ENCODE data around the gene EIF4ENIF1.
"Not testable (repeated sequence)": the region's sequence is repeated elsewhere in the genome, so short reads cannot be mapped to it uniquely, and the experiment has no call there.

Gene EIF4ENIF1

DNA sequence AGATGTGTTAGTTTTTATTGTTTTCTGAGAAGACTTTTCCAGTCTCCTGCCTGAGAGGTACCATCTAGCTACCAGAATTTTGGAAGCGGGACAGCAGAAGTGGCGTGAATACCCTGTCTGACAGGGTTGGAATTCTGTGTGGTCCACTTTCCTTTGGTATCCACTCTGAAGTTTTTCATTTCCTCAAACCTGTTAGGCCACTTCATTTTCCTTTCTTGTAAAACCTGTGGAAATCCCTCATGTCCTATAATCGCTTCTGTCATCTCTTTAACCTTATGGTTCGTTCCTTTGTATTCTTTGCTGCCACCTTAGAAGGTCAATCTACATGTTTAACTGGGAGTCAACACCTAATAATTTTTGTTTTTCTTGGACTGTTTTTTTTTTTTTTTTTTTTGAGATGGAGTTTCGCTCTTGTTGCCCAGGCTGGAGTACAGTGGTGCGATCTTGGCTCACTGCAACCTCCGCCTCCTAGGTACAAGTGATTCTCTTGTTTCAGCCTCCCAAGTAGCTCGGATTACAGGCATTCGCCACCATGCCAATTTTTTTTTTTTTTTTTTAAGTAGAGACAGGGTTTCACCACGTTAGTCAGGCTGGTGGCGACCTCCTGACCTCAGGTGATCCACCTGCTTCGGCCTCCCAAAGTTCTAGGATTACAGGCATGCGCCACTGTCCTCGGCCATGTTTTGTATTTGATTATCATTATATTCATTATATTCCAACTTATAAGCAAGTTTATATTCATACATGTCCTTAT, 13.7 kb upstream of the EIF4ENIF1 start:
- Mint-ChIP-seq H3K36me3 (ENCODE audit: low read depth) (peaks cover 37% of the 10 kb centered on the region), H3K9me3 (peaks cover 9% of the 10 kb centered on the region), H3K27me3 (ENCODE audit: low read depth) (no peaks in the 10 kb centered on the region), H3K4me3 (no peak overlapping the region), H3K27ac (no peak overlapping the region), H3K4me1 (ENCODE audit: low read depth) (peaks cover 33% of the 10 kb centered on the region)

DNA sequence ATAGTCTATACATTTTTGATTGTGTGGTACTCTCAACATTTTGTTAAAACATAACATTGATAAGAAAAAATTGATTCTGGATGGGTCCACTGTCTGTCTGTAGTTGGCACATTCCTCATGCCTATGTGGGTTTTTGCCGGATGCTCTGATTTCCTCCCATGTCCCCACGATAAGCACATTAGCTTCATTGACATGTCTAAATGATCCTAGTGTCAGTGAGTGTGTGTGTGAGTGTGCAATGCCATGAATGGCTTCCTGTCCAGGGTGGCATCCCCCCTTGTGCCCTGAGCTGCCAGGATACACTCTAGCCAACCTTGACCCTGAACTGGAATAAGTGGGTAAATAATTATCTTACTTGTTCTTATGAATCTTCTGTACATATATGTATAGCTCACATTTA, 12.1 kb upstream of the EIF4ENIF1 start:
- H3K9me3 Mint-ChIP-seq, result peaks cover 3% of the 10 kb centered on the region
- H3K4me3 Mint-ChIP-seq, result no peak overlapping the region
- H3K27ac Mint-ChIP-seq, result no peak overlapping the region
- H3K4me1 Mint-ChIP-seq (ENCODE audit: low read depth), result peaks cover 37% of the 10 kb centered on the region
- peaks cover 30% of the 10 kb centered on the region for H3K36me3 Mint-ChIP-seq (ENCODE audit: low read depth)
- H3K27me3 Mint-ChIP-seq (ENCODE audit: low read depth), result no peaks in the 10 kb centered on the region

DNA sequence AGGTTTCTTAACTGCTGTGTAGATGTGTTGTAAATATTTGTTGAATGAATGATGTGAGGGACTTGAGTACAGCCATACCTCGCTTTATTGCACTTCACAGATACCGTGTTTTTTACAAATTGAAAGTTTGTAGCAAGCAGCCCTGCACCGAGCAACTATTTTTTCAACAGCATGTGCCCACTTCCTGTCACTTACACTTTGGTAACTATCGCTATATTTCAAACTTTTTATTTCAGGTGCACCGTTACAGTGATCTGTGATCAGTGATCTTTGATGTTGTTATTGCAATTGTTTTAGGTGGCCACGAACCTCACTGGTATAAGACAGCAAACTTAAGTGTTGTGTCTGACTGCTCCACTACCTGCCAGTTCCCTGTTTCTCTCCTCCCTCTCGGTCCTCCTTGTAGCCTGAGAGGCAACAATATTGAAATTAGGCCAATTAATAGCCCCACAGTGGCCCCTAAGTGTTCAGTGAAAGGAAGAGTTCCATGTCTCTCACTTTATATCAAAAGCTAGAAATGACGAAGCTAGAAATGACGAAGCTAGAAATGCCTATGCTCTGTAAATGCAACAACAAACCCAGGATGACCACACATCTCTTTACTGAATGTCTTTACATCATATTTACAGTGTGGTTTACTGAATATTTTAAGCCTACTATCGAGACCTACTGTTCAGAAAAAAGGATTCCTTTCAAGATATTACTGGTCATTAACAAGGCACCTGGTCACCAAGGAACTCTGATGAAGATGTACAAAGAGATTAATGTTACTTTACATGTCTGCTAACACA, 7.7 kb upstream of the EIF4ENIF1 start:
- peaks cover 12% of the 10 kb centered on the region for H3K36me3 Mint-ChIP-seq (ENCODE audit: low read depth)
- H3K27ac Mint-ChIP-seq, result peak overlapping the region; percentile 87
- no peaks in the 10 kb centered on the region for H3K27me3 Mint-ChIP-seq (ENCODE audit: low read depth)

DNA sequence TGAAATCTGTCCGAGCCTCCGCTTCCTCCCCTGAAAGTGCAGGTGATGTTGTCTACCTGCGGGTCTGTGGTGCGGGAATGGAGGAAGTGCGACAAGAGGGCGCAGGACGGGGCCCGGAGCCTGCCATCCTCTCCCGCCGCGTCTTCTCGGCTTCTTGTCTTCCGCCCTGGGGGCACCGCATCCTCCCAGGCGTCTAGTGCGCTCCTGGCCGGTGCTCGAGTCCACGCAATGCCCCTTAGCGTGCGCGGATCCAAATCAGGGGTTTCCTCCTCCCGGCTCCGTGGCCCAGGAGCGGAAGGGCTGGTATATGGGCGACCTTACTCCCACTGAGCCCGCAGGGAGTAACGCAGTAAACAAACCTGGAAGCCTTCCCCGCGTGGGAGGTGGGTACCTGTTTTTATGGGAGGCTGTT, 7.1 kb upstream of the EIF4ENIF1 start:
- Mint-ChIP-seq H3K27me3 (ENCODE audit: low read depth) (no peaks in the 10 kb centered on the region), H3K4me3 (peak overlapping the region; percentile 88), H3K36me3 (ENCODE audit: low read depth) (peaks cover 7% of the 10 kb centered on the region), H3K4me1 (ENCODE audit: low read depth) (peaks cover 33% of the 10 kb centered on the region), H3K27ac (peak overlapping the region; percentile 87), H3K9me3 (no peaks in the 10 kb centered on the region)

More for the DNA sequence above, 7.7 kb upstream of the EIF4ENIF1 start:
- H3K9me3 Mint-ChIP-seq, result no peaks in the 10 kb centered on the region
- H3K4me1 Mint-ChIP-seq (ENCODE audit: low read depth), result peaks cover 32% of the 10 kb centered on the region
- H3K4me3 Mint-ChIP-seq, result peak overlapping the region; percentile 88

DNA sequence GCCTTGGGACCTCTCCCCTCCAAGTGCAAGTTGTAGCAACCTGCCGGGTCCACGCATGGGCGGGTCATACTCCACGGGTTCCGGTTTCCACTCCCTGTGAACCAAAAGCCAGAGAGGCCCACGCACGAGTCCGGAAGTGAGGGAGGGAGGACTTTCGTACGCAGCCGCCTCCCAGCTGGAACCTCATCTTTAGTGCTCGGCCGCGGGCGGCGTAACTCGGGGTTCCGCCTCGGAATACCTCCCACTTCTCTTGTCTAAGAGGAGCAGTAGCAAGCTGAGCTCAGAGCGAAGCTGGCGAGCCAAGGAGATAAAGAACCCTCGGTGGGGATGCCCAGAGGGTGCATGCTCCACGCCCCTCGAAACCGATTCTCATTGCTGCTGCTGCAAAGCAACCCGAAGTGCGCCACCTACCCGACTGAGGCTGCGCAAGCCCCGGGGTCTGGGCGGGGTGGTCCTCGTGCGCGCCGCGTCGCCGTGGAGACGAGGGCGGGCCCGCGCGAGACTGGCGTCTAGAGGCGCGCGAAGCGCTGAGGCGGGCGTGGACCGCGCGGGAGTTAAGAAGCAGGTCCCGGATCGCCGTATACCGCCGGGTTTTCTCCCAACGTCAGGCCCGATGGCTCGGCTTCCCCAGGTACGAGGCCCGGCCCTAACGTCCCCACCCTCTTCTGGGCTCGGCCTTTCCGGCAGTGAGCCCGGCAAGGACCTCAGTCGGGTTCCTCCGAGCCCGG, 6.5 kb upstream of the EIF4ENIF1 start, which contains the start of gene SFI1:
Gene SFI1 (plus strand): TSS at position 530 of the 728 bp plus-strand sequence. CDS start 11,749 bp downstream, outside the sequence.
- no peaks in the 10 kb centered on the region for H3K9me3 Mint-ChIP-seq
- H3K4me1 Mint-ChIP-seq (ENCODE audit: low read depth), result peaks cover 33% of the 10 kb centered on the region
- H3K27me3 Mint-ChIP-seq (ENCODE audit: low read depth), result no peaks in the 10 kb centered on the region
- peaks cover 6% of the 10 kb centered on the region for H3K36me3 Mint-ChIP-seq (ENCODE audit: low read depth)
- H3K27ac Mint-ChIP-seq, result peak within 1 kb of the TSS; percentile 87
- peak within 1 kb of the TSS; percentile 88 for H3K4me3 Mint-ChIP-seq

DNA sequence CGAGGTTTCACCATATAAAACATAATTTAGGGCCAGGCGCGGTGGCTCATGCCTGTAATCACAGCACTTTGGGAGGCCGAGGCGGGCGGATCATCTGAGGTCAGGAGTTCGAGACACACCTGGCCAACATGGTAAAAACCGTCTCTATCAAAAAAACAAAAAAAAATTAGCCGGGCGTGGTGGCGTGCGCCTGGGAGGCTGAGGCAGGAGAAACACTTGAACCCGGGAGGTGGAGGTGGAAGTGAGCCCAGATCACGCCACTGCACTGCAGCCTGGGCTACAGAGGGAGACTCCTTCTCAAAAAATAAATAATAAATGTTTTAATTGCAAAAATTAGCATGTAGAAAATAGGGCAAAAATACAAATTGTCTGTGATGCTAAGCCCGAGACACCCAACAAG, 5.7 kb upstream of the EIF4ENIF1 start:
- H3K27ac Mint-ChIP-seq, result peak overlapping the region; percentile 87
- no peaks in the 10 kb centered on the region for H3K27me3 Mint-ChIP-seq (ENCODE audit: low read depth)
- peak overlapping the region; percentile 88 for H3K4me3 Mint-ChIP-seq
- peaks cover 40% of the 10 kb centered on the region for H3K4me1 Mint-ChIP-seq (ENCODE audit: low read depth)
- peaks cover 6% of the 10 kb centered on the region for H3K36me3 Mint-ChIP-seq (ENCODE audit: low read depth)
- no peaks in the 10 kb centered on the region for H3K9me3 Mint-ChIP-seq

DNA sequence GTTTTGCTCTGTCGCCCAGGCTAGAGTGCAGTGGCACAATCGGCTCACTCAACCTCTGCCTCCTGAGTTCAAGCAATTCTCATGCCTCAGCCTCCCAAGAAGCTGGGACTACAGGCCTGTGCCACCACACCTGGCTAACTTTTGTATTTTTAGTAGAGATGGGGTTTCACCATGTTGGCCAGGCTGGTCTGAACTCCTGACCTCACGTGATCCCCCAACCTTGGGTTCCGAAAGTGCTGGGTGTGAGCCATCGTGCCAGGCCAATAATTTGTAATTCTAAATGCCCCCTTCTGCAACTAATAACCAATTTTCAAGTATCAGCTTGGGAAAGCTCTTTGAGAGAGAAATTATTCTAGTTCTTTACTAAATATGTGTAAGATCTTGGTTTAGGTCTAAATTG, 3.7 kb upstream of the EIF4ENIF1 start:
- H3K27me3 Mint-ChIP-seq (ENCODE audit: low read depth); H3K36me3 Mint-ChIP-seq (ENCODE audit: low read depth); H3K9me3 Mint-ChIP-seq: not testable (repeated sequence)
- Mint-ChIP-seq H3K27ac (peak overlapping the region; percentile 50), H3K4me1 (ENCODE audit: low read depth) (peaks cover 40% of the 10 kb centered on the region), H3K4me3 (peak overlapping the region; percentile 59)

DNA sequence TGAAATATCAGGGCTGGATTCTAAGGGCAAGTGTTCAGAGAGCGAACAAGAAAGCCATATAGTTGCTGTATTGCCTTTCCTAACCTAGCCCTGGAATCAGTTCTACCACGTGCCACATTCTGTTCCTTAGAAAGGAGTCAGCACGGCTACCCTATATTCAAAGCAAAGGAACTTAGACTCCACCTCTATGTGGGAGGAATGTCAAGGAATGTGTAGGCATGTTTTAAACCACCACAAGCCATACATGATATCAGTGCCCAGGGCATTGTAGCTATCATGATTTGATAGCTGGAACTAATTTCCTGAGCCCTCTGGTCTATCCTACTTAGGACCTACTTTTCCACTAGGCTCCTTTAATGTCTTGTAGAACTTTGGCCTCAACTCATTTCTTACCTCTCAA, 2.5 kb upstream of the EIF4ENIF1 start:
- Mint-ChIP-seq H3K4me1 (ENCODE audit: low read depth) (peaks cover 40% of the 10 kb centered on the region), H3K27ac (peak overlapping the region; percentile 73), H3K36me3 (ENCODE audit: low read depth) (peaks cover 6% of the 10 kb centered on the region), H3K27me3 (ENCODE audit: low read depth) (no peaks in the 10 kb centered on the region), H3K9me3 (no peaks in the 10 kb centered on the region), H3K4me3 (peak overlapping the region; percentile 37)

DNA sequence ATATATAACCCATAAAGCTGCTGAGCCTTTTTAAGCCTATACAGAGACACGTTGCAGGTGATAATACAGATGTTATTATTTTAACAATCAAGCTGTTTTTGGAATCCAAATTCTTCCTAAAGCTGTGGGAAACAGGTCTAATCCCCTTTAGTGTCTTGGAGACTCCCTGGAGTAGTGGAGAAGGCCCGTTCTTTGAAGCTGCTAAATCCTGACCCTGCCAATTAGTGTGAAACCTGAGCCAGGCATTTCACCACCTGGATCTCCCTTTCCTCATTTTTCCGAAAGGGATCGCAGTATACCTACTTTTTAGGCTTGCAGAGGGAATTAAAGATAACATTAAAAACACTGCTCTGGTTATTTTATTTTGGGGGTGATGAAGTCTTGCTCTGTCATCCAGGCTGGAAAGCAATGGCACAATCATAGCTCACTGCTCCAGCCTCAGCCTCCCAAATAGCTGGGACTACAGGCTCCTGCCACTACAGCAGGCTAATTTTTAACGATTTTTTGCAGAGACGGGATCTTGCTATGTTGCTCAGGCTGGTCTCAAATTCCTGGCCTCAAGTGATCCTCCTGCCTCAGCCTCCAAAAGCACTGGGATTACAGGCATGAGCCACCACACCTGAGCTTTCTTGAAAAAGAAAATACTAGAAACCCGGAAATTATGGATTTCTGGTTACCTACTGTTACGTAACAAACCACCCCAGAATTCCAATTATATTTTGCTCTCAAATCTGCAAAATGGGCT, 1.7 kb upstream of the EIF4ENIF1 start:
- Mint-ChIP-seq H3K27me3 (ENCODE audit: low read depth) (no peaks in the 10 kb centered on the region), H3K36me3 (ENCODE audit: low read depth) (peaks cover 9% of the 10 kb centered on the region), H3K27ac (peak overlapping the region; percentile 95), H3K4me3 (peak overlapping the region; percentile 89), H3K9me3 (no peaks in the 10 kb centered on the region), H3K4me1 (ENCODE audit: low read depth) (peaks cover 44% of the 10 kb centered on the region)

DNA sequence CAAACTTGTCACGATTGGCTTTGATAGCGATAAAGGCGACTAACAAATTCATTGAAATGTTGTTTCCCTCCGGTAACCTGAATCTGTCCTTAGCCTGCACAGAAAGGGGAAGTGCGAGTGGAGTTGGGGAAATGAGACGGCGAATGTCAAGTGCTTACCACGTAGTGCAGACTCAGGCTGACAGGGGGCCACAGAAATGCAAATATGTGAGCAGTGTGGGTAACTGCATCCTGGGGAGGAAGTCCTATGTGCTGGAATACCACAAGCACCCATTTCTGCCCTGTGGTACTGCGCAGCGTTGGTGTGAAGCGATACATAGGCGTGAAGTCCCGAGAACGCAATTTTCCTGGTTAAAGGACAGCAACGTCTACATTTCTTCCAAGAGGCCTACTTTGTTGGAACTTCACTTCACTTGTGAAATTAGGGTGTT, 869 bp upstream of the EIF4ENIF1 start:
- Mint-ChIP-seq H3K9me3 (no peaks in the 10 kb centered on the region), H3K36me3 (ENCODE audit: low read depth) (peaks cover 9% of the 10 kb centered on the region), H3K4me3 (peak overlapping the region; percentile 89), H3K27ac (peak overlapping the region; percentile 95), H3K4me1 (ENCODE audit: low read depth) (peaks cover 40% of the 10 kb centered on the region), H3K27me3 (ENCODE audit: low read depth) (no peaks in the 10 kb centered on the region)

DNA sequence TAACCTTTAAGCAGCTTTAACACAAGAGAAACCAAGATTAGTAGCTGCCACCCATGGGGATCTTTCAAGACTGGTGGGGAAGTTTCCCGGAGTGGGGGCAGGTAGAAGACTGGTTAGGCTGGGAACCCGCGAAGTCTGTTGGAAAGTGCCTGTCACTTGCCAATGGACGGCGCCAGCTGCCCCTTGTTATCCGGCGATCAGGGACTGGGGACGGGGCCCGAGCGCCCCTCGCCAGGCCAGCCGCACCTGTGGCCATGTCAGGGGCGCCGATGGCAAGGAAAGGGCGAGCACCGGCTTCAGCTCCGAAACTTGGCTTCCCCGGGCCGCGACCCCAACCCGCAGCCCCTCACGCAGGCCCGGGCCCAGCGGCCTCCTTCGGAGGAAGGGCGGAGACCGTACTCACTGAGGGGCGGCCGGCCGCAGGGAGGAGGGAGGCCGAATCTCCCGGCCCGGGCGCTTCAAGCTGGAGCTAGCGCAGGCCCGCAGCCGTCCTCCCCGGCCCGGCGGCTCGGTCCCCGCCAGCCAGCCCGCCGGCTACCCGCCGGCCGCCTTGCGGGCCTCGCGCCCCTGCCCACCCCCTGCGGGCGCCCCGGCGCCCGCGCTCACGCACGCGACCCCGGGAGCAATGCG, 539 bp downstream of the EIF4ENIF1 start:
- peak overlapping the region; percentile 71 for H3K27ac Mint-ChIP-seq
- H3K4me1 Mint-ChIP-seq (ENCODE audit: low read depth), result peaks cover 47% of the 10 kb centered on the region
- peak overlapping the region; percentile 82 for H3K4me3 Mint-ChIP-seq
- no peaks in the 10 kb centered on the region for H3K9me3 Mint-ChIP-seq
- no peaks in the 10 kb centered on the region for H3K27me3 Mint-ChIP-seq (ENCODE audit: low read depth)
- peaks cover 17% of the 10 kb centered on the region for H3K36me3 Mint-ChIP-seq (ENCODE audit: low read depth)

DNA sequence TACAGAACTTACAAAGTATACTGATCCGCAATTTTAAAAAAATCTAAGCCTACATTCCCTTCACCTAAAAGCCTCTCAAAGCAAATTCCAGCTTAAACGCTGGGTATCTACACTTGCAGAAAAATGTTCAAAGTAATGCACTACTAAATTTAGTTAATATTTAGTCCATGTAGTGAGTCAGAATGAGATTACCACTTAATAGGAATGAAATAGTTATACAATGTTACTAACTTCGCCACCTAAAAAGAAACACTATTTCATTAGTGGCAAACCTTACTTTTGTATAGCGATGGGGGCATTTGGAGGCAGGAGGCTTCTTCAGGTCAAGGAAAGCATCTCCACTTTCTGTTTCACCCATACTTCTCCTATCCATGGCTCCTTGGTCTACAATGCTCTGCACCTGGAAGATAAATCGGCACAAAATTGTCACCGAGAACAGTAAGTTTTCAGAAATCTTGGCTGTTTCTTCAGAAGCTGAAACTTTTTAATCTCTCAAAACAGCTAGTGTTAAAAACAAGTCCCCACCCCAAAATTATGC, 1.2 kb downstream of the EIF4ENIF1 start:
- Mint-ChIP-seq H3K27me3 (ENCODE audit: low read depth) (no peaks in the 10 kb centered on the region), H3K4me1 (ENCODE audit: low read depth) (peaks cover 49% of the 10 kb centered on the region), H3K9me3 (no peaks in the 10 kb centered on the region), H3K36me3 (ENCODE audit: low read depth) (peaks cover 20% of the 10 kb centered on the region), H3K4me3 (peak overlapping the region; percentile 82), H3K27ac (peak overlapping the region; percentile 71)

DNA sequence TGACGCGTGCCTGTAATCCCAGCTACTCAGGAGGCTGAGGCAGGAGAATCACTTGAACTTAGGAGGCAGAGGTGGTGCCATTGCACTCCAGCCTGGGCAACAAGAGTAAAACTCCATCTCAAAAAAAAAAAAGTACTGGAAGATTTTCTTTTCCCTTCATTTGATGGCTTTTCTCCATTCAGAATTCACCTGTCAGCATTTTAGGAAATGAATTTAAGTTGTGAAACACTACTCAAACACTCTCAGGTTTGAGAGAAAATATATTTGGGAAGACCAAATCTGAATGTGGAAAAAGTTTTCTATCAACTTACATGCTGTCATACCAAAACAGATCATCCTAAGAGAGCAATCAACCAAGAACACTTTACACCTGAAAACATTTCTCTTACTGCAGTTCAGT, 2.7 kb downstream of the EIF4ENIF1 start:
- no peaks in the 10 kb centered on the region for H3K9me3 Mint-ChIP-seq
- H3K4me3 Mint-ChIP-seq, result peak overlapping the region; percentile 51
- H3K4me1 Mint-ChIP-seq (ENCODE audit: low read depth), result peaks cover 46% of the 10 kb centered on the region
- H3K36me3 Mint-ChIP-seq (ENCODE audit: low read depth), result peaks cover 27% of the 10 kb centered on the region
- H3K27me3 Mint-ChIP-seq (ENCODE audit: low read depth), result no peaks in the 10 kb centered on the region
- peak overlapping the region; percentile 36 for H3K27ac Mint-ChIP-seq

Data from T-helper 1 cell treated with Interleukin-12 subunit alpha and Interleukin-12 subunit beta and Interleukin-4 antibody, amounts not matched to agents 30 μg/mL and 1 μg/mL, for 36 hours (primary cell).